ENCODE data around the gene PFKFB1.
A peak's percentile ranks its signal among the peaks of the same experiment; 100 is the strongest.

PFKFB1 gene

DNA sequence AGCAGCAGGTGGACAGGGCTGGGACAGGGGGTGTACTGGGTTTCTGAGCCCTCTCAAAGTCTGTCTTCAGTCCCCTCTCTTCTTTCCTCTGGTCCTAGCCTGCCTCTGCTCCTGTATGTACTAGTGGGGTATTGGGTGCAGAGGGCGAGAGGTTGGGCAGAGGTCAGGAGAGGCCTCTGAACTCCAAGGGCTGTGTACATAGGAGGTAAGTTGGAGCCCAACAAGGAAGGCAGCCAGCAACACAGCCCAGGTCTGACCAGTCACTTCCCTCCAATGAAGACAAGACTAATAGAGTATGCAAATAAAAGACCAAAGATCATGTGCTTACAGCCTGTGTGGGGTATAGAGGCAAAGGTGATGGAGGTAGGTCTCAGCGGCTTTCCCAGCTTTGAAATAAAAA, at the start of gene PFKFB1:
Gene PFKFB1 (minus strand): TSS at position 90 of the 400 bp plus-strand sequence. CDS start 181 bp downstream, outside the sequence.
- DNase-seq (ENCODE audit: low spot score), result no peak

DNA sequence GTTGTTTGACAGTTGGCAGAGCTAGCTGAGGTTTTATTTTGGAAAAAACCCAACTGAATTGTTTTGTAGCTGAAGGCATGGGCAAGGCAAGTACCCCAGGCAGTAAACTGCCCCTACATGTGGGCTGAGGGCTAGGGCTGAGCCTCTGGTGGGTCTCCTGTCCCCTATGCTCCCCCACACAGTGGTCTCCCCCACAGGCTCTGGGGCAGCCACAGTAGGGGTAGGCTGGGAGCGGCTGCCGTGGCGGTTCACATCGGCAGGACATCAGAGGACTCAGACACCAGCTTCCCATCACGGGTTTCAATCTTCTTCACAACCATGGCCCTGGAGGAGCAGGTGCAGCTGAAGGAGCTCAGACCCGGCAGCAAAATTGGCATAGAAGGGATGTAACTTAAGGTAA, 47.5 kb upstream of the PFKFB1 start:
- no peak for DNase-seq (ENCODE audit: low spot score)

DNA sequence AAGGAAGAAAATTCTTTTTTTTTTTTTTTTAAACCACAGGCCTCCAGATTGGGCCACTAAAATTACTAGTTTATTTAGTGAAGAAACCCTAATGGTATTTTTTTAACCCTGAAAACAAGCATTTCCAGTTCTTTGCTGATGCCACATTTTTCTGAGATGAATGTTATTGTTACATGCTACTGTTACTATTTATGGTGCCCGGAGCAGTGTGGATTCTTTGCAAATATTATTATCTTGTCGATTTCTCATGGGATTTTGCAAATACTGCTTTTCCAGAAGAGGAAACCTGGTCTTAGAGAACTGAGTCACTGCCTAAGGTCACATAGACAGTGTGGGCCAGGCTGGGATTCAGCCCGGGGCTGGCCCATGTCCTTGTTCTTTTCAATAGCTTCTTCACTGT, 45.5 kb upstream of the PFKFB1 start:
- DNase-seq (ENCODE audit: low spot score), result no peak

DNA sequence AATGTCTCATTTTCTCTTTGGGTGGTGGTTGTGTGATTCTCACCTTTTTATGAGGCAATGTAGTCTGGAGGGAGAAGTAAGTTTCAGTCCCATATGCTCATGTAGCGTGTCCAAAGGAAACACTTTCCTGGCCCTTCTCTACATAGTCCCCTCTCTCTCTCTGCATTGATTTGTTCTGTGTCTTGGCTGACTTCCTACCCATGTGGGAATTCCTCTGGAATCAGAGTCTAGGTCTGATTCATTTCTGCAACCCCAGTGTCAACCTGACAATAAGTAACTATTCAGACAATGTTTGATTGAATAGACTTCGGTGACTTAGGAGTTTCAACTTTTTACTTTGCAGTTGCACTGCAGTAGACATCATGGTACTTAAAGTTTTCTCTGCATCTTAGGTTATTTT, 39.4 kb upstream of the PFKFB1 start:
- no peak for DNase-seq (ENCODE audit: low spot score)

DNA sequence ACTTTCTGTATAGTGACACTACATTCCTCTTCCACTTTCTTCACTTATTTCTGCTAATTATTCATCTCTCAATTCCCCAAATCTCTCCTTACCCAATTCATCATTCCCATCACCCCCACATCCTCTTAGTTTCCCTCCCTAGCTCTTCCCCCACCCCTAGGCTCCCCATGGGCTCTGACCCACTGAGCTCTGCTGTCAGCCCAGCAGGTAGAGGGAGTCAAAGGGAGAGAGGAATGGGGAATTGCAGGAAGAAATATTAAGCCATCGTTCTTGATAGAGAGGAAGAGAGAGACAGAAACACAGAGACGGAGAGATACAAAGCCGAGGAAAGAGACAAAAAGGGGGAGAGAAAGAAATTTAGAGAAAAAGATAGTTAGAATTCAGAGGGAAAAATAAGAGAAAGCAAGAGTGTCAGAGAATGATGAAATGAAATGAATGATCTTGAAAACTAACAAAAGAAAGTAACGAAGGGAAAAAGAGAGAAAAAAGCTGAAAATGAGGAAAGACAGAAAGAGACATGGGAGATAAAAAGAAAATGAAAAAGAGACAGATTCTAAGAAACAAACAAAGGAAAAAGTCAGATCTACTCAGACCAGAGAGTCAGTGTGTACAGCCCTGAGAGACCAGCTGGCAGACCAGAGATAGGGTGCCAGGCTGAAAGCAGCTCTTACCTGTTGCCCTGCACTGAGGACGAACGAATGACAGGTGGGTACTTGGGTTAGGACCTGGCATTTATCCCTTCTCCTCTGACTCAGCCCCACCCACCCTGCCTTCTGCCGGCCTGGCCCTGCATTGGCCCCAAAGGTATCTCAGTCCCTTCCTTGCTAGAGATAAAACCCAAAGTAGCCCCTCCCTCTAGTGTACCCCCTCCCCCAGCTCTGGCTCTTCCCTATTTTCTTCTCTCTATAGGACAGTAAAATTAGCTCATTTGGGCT, 36.5 kb upstream of the PFKFB1 start, which contains the start of gene ALAS2:
Gene ALAS2 (minus strand): TSS at position 707 of the 935 bp plus-strand sequence. CDS start 4,977 bp downstream, outside the sequence.
- DNase-seq (ENCODE audit: low spot score), result no peak

DNA sequence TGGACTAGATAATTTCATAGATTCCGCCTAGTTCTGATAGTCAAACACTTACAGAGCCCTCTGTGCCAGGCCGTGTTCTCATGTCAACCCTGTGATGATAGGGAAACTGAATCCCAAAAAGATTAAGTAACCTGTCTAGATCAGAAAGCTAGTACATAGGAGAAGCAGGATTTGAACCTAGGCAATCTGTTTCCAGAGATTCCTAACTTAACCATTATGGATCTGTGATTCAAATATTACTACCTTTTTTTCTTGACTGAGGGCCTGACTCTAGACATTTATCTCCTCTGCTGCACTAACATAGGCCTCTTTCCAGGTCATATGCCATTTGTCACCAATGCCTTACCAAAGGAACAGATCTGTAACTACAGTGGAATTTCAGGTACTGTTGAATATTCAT, 35.3 kb upstream of the PFKFB1 start:
- DNase-seq (ENCODE audit: low spot score), result no peak

DNA sequence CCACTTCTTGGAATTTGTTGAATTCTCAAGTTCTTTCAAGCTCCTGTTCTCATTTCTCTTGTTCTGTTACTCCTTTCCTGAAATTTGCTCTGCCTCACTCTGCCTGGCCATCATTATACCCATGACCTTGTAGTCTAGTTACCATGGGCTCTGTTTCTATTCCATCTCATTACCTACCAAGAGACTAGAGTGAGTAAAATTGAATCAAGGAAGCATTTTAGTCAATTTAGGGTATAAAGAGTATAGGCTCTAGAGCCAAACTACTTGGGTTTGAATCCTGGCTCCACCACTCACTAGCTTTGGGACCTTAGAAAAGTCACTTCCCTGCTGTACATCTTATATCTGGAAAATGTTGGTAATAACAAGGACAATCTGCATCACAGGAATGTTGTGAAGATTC, 34.6 kb upstream of the PFKFB1 start:
- DNase-seq (ENCODE audit: low spot score), result no peak

DNA sequence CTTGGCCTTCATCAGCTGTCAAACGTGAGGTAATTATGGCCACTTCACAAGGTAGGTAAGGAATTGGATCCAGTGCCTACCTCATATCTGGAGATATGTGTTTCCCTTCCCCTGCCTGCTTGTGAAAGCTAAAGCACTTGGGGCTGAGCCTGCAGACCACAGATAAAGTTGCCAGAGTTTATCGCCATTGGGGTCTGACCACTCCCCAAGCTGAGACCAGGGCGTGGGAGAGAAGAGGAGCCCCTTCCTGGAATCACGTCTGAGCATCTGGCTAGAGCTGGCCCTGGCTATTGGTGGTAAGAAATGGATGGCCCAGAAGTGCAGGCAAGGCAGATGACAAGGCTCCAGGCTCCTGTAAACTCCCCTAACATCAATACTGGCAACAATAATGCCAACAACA, 34.1 kb upstream of the PFKFB1 start:
- no peak for DNase-seq (ENCODE audit: low spot score)

DNA sequence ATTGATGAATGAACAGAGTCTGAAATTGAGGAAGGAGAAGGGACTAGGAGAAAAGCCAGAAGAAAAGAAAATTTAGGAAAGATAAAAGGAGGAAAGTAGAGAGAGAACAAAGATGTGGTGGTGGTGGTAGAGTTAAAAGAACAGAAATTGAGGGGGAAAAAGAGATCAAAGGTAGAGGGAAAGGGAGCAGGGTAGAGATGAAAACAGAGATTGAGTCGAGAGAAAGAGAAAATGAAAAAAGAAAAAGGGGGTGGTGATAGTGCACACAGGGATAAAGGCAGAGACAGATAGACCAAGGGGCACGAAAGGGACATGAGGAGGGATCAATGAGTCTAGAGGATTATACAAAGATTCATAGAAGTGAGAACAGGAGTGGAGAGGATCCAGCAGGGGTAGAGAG, 32.9 kb upstream of the PFKFB1 start:
- DNase-seq (ENCODE audit: low spot score), result no peak

DNA sequence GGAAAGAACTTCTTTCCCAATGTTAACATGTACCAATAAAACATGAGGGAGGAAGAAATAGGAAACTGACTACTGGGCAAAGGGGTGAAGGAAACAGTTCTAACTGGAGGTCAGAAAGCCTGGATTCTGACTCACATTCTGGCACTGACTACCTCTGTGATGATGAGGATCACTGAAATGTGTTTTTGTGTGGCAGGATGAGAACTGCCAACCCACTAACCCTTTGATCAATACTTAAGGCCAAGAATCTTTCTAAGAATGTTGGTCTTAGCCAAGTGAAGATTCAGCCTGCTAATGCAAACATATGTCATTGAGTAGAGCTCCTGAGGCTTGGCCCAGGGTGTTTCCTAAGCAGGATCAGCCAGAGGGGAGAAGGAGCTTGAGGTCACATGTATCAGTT, 32.2 kb upstream of the PFKFB1 start:
- DNase-seq (ENCODE audit: low spot score), result no peak

DNA sequence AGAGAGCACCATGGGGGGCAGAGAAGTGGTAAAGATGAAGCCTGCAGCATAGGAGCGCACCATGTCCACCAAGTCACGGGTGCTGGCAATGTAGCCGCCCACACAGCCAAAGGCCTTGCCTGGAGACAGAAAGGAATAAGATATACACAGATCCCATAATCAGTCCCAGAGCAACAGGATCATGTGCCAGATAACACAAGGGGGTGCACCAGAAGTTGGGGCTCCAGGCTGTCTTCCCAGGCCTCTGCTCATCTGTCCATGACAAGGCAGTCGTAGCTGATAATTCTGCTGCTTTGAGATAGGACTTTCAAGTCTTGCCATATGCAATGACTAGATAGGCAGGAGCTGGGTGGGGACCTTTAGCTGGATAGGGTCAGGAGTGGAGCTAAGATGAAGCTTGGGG, 20.9 kb upstream of the PFKFB1 start:
- DNase-seq (ENCODE audit: low spot score), result no peak

DNA sequence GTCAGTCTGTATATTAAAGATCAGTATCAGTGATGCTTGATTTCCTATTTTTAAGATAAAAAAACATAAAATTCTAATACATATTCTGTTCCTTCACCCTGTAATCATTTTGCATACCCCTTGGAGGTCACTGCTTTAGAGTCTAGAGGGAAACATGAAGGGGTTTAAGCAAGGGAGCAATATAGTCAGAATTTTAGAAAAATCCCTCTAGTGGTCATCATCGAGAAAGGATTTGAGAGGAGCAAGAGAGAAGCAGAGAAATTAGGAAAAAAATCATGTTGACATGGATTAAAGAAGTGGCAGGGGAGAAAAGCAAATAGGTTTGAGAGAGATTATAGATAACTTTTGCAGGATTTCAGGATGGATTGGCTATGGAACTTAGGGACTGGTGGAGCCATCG, 17.3 kb upstream of the PFKFB1 start:
- DNase-seq (ENCODE audit: low spot score), result no peak

DNA sequence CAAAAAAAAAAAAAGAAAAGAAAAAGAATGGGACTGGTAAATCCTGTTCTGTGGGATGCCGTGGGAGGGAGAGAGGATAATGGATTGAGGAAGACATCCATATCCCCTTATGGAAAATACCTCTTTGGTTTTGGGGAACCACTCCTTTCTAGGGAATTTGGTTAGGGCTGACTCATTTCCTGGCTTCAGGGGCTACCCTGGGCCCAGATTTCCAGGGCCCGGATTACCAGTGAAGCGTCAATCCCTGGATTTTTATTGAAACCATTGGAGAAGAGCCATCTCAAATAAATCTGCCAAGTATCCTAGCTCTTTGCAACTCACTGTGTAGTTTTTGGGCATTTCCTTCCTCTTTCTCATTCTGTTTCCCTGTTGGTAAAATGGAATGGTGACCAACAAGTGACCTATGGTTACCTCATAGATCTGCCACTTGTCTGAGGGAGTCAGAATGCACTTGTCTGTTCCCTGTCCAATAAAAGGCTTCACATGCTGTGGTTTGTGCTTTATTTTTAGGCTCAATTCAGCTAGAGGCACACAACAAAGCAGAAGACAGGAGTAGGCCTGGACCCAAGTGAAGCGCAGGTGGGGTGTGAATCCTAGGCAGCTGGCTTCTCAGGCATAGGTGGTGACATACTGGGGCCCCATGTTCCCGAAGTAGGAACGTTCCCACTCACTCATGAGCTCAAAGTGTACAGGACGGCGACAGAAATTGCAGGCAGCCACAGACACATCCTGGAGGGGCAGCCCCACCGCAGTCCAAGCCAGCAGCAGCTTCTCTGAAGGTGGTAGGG, 14.8 kb upstream of the PFKFB1 start:
- DNase-seq (ENCODE audit: low spot score), result no peak

DNA sequence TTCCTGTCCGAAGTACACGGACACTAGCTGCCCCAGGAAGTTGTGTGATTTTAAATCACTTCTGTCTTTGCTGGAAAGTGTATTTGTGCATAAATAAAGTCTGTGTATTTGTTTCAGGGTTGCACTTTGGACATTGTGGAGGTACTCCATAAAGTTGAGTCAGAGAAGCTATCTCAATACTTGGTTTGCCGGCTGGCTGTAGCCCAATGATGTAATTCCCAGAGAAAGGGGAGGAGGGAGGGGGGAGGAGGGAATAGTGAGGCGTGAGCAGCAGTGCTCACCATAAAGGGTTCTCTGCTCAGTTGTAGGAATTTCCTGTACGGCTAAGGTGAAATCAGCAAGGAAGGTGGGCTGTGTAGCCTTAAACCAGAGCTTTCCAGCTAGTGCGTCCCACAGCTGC, 13.7 kb upstream of the PFKFB1 start:
- no peak for DNase-seq (ENCODE audit: low spot score)

DNA sequence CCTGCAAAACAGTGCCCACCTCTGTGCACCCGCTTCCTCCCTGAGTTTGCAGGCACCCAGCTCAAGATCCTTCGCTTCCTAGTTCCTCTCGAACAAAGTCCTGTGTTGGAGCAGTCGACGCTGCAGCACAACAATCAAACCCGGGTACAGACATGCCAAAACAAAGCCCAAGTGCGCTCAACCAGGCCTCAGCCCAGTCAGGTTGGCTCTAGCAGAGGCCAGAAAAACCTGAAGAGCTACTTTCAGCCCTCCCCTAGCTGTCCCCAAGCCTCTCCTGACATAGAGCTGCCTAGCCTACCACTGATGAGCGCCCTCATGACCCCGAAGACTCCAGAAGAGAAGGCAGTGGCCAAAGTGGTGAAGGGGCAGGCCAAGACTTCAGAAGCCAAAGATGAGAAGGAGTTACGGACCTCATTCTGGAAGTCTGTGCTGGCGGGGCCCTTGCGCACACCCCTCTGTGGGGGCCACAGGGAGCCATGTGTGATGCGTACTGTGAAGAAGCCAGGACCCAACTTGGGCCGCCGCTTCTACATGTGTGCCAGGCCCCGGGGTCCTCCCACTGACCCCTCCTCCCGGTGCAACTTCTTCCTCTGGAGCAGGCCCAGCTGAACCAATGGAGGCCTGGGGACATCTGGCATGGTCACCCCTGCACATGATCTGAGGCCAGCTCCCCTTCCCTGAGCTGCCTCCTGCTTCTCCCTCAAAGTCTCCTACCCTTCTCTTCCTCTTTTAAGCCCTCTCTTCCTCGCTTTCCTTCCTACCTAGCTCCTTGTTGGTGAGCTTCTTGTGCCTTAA, 13.0 kb upstream of the PFKFB1 start:
- DNase-seq (ENCODE audit: low spot score), result no peak

DNA sequence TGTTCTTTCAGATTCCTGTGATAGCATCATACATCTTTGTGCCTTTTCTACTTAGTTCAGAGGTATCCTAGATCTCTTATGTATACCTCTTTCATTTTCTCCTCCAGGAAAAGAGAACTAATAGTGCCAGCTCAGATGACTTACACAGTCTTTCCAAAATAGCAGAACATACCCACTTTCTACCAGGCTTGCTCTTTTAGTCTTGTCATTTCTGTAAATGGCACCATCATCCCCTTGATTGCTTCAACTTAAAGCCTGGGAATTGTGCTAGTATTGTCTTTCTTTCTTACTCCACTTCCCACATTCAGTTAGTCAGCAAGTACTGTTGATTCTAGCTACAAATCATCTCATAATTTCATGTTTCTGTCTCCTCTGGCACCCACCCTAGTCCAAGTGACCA, 11.3 kb upstream of the PFKFB1 start:
- no peak for DNase-seq (ENCODE audit: low spot score)

DNA sequence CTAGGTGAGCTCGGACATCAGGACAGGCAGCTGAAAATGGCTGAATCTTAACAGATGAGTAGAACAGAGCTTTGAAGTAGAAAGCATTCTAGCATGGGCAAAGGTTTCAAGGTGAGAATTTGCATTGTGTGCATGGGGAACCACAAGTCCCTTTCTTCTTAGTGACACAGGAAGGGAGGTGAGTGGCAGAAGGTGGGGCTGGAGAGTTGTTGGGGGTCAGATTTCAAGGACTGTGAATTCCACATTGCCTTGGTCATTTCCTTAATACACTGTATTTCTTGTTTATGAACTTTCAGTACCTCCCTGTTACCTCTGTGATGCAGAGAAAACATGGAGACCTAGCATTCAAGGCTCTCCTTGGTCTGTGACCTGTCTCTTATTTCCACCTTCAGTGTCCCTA, 10.2 kb upstream of the PFKFB1 start:
- DNase-seq (ENCODE audit: low spot score), result no peak

DNA sequence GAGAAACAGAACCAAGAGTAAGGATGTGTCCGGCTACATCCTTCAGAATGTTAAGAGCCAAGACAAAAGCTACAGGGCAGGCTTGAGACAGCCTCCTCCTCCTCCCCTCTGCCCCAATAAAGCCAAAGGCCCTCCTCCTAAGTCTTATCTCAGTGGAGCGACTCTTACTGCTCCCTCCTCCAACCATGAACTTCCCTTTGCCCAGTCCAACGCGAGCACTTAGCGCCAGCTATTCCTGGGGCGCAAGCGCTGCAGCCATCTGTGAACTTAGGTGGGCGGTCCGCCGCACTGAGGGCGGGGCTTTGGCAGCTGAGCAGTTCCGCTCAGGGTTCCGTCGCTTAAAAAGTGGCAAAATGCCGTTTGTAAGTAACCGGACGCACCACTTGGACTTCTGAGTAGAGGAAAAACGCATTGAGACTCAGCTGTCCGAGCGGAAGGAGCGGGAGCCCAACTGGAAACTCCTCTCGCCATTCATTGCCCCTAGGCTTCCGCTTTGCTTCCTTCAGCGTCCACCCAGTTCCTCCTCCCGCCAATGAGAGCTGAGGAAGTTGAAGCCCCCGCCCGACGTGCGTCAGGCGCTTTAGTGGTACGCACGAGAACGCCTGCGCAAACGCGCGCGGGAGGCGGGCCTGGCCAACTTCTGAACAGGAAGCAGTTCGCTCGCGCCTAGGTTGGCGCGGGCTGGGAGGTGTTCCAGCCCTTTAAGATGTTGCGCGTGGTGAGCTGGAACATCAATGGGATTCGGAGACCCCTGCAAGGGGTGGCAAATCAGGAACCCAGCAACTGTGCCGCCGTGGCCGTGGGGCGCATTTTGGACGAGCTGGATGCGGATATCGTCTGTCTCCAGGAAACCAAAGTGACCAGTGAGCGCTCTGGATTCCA, 6.0 kb upstream of the PFKFB1 start, which contains the start of gene APEX2:
Gene APEX2 (plus strand): TSS at position 647 of the 882 bp plus-strand sequence. CDS start 60 bp downstream, at position 707.
- DNase-seq (ENCODE audit: low spot score), result peak; percentile 86

DNA sequence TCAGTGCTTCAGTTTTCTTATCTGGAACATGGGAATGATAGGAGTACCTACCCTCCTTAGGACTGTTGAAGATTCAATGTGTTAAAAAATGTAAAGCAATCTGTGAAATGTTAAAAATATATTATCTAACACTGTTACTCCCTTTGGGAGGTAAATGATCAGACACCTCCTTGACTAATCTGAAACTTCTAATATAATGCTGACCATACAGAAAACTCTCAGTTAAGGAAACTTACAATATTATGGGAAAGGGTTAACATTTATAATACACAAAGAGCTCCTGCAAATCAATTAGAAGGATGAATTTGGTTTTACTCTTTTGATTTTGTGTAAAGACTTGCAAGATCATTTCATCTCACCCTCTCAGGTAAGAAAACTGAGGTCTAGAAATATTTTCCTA, 1.6 kb upstream of the PFKFB1 start:
- no peak for DNase-seq (ENCODE audit: low spot score)

DNA sequence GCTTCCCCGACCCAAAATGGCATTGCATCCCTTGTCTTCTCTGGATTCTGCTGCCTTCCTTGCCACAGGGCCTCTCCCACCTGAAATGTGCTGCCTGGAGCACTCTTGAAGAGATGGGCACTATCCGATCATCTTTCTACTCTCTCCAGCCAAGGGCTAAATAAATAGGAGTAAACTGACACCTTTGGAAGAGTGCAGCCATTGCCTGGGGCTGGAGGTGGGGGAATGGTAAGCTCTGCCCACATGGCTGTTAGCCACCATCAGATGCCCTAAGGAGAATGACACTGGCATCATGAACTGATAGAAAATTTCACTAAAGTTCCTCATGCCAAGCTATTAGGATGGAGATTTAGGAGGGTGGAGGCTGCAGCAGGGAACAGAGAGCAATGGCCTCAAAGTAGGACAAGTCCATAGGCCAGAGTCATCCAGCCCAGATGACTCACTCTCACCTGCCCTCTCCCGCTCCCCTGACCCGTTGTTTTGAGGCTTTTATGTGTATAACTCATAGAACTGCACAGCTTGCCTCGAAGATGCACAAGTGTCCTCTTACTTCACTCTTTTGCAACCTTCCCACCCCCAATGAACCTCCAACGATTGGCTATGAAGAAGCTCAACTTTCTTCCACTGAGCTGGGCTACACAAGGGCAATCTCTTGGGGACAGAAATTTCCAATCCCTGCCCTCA, 822 bp upstream of the PFKFB1 start:
- no peak for DNase-seq (ENCODE audit: low spot score)

Measured in activated CD4-positive, alpha-beta T cell treated with anti-CD3 and anti-CD28 coated beads, Interleukin-2, Interleukin-4, amounts not matched to agents 100 ng/mL and 50 ng/mL, durations not matched to agents 16 hours and 8 hours (primary cell).